Measurements from ENCODE around the gene FAM151B.

DNA sequence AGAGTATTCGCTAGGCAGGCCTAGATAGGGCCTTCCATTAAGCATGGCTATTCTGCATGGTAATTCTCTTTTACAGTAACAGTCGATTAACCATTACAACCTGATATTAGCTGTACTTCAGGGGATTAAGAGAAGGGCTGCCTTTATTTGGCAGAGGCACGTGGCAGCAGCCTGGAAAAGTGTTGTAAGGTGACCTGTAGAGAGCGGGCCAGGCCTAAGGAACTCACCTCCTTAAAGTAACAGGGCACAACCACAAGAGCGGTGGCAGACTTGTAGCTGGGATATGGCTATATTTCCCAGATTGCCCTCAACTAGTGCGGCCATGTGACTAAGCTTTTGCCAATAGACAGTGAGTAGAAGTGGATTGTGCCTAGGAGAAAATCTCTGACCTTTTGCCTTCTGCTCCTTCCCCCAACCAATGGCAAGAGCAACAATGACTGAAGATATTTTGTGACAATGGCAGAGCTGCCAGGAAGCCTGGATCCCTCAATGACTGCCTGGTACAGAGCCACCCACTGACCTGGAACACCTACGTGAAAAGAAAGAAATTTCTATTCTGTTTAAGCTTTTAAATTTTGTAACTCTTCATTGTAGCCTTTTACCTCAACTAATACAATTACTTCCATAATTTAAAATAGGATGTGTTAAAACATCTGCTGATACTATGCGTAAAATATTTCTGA lies 101.1 kb downstream of the FAM151B start:
- TF ChIP-seq CREB1 (CRISPR knock-in tag; IDR thresholded peaks at IDR 0.05; ENCODE audit: low read depth) (no peak), EZH2phosphoT487 (IDR thresholded peaks at IDR 0.05; ENCODE audit: unreplicated experiment) (no peak), POLR2AphosphoS5 (IDR thresholded peaks at IDR 0.05; ENCODE audit: low read depth) (no peak), EZH2 (IDR thresholded peaks at IDR 0.05; ENCODE audit: low read depth, unreplicated experiment) (no peak), JUNB (IDR thresholded peaks at IDR 0.05; ENCODE audit: unreplicated experiment) (no peak)
- TF ChIP-seq, protein P1, sequence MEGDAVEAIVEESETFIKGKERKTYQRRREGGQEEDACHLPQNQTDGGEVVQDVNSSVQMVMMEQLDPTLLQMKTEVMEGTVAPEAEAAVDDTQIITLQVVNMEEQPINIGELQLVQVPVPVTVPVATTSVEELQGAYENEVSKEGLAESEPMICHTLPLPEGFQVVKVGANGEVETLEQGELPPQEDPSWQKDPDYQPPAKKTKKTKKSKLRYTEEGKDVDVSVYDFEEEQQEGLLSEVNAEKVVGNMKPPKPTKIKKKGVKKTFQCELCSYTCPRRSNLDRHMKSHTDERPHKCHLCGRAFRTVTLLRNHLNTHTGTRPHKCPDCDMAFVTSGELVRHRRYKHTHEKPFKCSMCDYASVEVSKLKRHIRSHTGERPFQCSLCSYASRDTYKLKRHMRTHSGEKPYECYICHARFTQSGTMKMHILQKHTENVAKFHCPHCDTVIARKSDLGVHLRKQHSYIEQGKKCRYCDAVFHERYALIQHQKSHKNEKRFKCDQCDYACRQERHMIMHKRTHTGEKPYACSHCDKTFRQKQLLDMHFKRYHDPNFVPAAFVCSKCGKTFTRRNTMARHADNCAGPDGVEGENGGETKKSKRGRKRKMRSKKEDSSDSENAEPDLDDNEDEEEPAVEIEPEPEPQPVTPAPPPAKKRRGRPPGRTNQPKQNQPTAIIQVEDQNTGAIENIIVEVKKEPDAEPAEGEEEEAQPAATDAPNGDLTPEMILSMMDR (conservative IDR thresholded peaks at IDR 0.05; ENCODE audit: low read depth in 2 of 2), result peak in 1 of 2 experiments; percentile 41; a peak in 2 of 4 replicates

Data from GM23338 (cell line).